ENCODE data around the gene TNKS1BP1. TPM values are rescaled to one million over a fixed set of nuclear protein-coding genes. Genes with fewer than 3 reads are reported as not detected.
"Not testable (repeated sequence)": the region's sequence is repeated elsewhere in the genome, so short reads cannot be mapped to it uniquely, and the experiment has no call there.

Gene TNKS1BP1
- total RNA-seq, 1 donor from 2014 or later: 32.6 TPM

GRCh38 chr11:57368106-57368844, 43.5 kb upstream of the TNKS1BP1 start:
- no peak for DNase-seq
- no peak overlapping the region for H3K27ac ChIP-seq (replicated peaks)
- TF ChIP-seq CTCF (IDR thresholded peaks at IDR 0.05; ENCODE audit: borderline replicate concordance): no peak
- intact Hi-C loops (cut with micrococcal nuclease): no loop called here
- H3K4me1 ChIP-seq: peaks cover 18% of the 10 kb centered on the region
- H3K9me3 ChIP-seq (replicated peaks): no peaks in the 10 kb centered on the region
- H3K36me3 ChIP-seq: no peaks in the 10 kb centered on the region
- H3K4me3 ChIP-seq: no peak overlapping the region
- H3K27me3 ChIP-seq (ENCODE audit: low read depth): peaks cover 9% of the 10 kb centered on the region

GRCh38 chr11:57364851-57365660, 40.3 kb upstream of the TNKS1BP1 start:
- no peaks in the 10 kb centered on the region for H3K36me3 ChIP-seq
- peaks cover 9% of the 10 kb centered on the region for H3K27me3 ChIP-seq (ENCODE audit: low read depth)
- H3K4me1 ChIP-seq: peaks cover 6% of the 10 kb centered on the region
- no peak for TF ChIP-seq CTCF (IDR thresholded peaks at IDR 0.05; ENCODE audit: borderline replicate concordance)
- H3K4me3 ChIP-seq: no peak overlapping the region
- H3K9me3 ChIP-seq (replicated peaks): no peaks in the 10 kb centered on the region
- DNase-seq: no peak
- no peak overlapping the region for H3K27ac ChIP-seq (replicated peaks)
- intact Hi-C loops (cut with micrococcal nuclease): no loop called here

- intact Hi-C loops (cut with micrococcal nuclease): no loop called here
- H3K4me1 ChIP-seq: peaks cover 5% of the 10 kb centered on the region
Measured at GRCh38 chr11:57363131-57364080, 38.7 kb upstream of the TNKS1BP1 start.

GRCh38 chr11:57361926-57362325, 37.2 kb upstream of the TNKS1BP1 start:
- no peak for DNase-seq
- H3K27ac ChIP-seq (replicated peaks): no peak overlapping the region
- peaks cover 20% of the 10 kb centered on the region for H3K4me1 ChIP-seq
- TF ChIP-seq CTCF (IDR thresholded peaks at IDR 0.05; ENCODE audit: borderline replicate concordance): no peak
- H3K27me3 ChIP-seq (ENCODE audit: low read depth): peaks cover 9% of the 10 kb centered on the region
- intact Hi-C loops (cut with micrococcal nuclease): no loop called here
- no peak overlapping the region for H3K4me3 ChIP-seq
- H3K36me3 ChIP-seq: no peaks in the 10 kb centered on the region
- H3K9me3 ChIP-seq (replicated peaks): no peaks in the 10 kb centered on the region

More at GRCh38 chr11:57363131-57364080, 38.7 kb upstream of the TNKS1BP1 start:
- TF ChIP-seq CTCF (IDR thresholded peaks at IDR 0.05; ENCODE audit: borderline replicate concordance): no peak
- H3K4me3 ChIP-seq: no peak overlapping the region
- peaks cover 9% of the 10 kb centered on the region for H3K27me3 ChIP-seq (ENCODE audit: low read depth)
- no peak for DNase-seq
- H3K36me3 ChIP-seq: no peaks in the 10 kb centered on the region
- no peaks in the 10 kb centered on the region for H3K9me3 ChIP-seq (replicated peaks)
- no peak overlapping the region for H3K27ac ChIP-seq (replicated peaks)

- H3K4me3 ChIP-seq; DNase-seq; H3K9me3 ChIP-seq (replicated peaks); H3K27me3 ChIP-seq (ENCODE audit: low read depth); intact Hi-C loops (cut with micrococcal nuclease); H3K27ac ChIP-seq (replicated peaks); H3K36me3 ChIP-seq: not testable (repeated sequence)
- H3K4me1 ChIP-seq: peaks cover 22% of the 10 kb centered on the region
Measured at GRCh38 chr11:57361420-57361819, 36.7 kb upstream of the TNKS1BP1 start.

Measured in left ventricle myocardium inferior (tissue), 1 donor.